GM23248 (cell line): ENCODE data around the gene SPATA16. TPM values are rescaled to one million over a fixed set of nuclear protein-coding genes. Genes with fewer than 3 reads are reported as not detected.

Experiments used
- DNase-seq: peaks from one replicate; pipeline ENCODE4 v3.0.0-alpha.2; 2015
- H2AFZ ChIP-seq: fragments of 200-600 bp; sonication (generic); 2 replicates; pipeline ENCODE4 v1.6.1; 2016; ENCODE audit warnings: antibody characterized with exemption
- H3F3A ChIP-seq: fragments of 200-600 bp; sonication (generic); 2 replicates; pipeline ENCODE4 v1.6.1; 2016; ENCODE audit warnings: mild to moderate bottlenecking, antibody characterized with exemption, mixed run types; ENCODE audit not compliant: insufficient read depth
- H3K27ac ChIP-seq: fragments of 200-600 bp; sonication (generic); 2 replicates; pipeline ENCODE4 v1.5.1; 2016; ENCODE audit warnings: mild to moderate bottlenecking
- H3K27me3 ChIP-seq: fragments of 200-600 bp; sonication (generic); replicated peaks from 2 replicates; pipeline ENCODE4 v1.6.1; 2016; ENCODE audit warnings: mild to moderate bottlenecking; ENCODE audit not compliant: insufficient read depth
- H3K36me3 ChIP-seq: fragments of 200-600 bp; sonication (generic); 2 replicates; pipeline ENCODE4 v1.6.1; 2016; ENCODE audit warnings: low read depth, mild to moderate bottlenecking
- H3K4me1 ChIP-seq: fragments of 200-600 bp; sonication (generic); 2 replicates; pipeline ENCODE4 v1.6.1; 2016; ENCODE audit warnings: mild to moderate bottlenecking; ENCODE audit not compliant: insufficient read depth
- H3K4me2 ChIP-seq: fragments of 200-600 bp; sonication (generic); one replicate; pipeline ENCODE4 v1.6.1; 2016; ENCODE audit warnings: mild to moderate bottlenecking; ENCODE audit not compliant: unreplicated experiment
- H3K4me3 ChIP-seq: fragments of 200-600 bp; sonication (generic); 2 replicates; pipeline ENCODE4 v1.5.1; 2016; ENCODE audit warnings: mild to moderate bottlenecking
- H3K79me2 ChIP-seq: fragments of 200-600 bp; sonication (generic); 2 replicates; pipeline ENCODE4 v1.6.1; 2016; ENCODE audit warnings: mild to moderate bottlenecking; ENCODE audit not compliant: insufficient read depth
- H3K9ac ChIP-seq: fragments of 200-600 bp; sonication (generic); 2 replicates; pipeline ENCODE4 v1.6.1; 2016; ENCODE audit warnings: mild to moderate bottlenecking
- H3K9me2 ChIP-seq: fragments of 200-600 bp; sonication (generic); 2 replicates; pipeline ENCODE4 v1.6.1; 2016; ENCODE audit warnings: mixed run types, mild to moderate bottlenecking, moderate library complexity; ENCODE audit not compliant: insufficient read depth
- H3K9me3 ChIP-seq: fragments of 200-600 bp; sonication (generic); one replicate; pipeline ENCODE4 v1.6.1; 2017; ENCODE audit warnings: low read depth
- H4K20me1 ChIP-seq: fragments of 200-600 bp; sonication (generic); 2 replicates; pipeline ENCODE4 v1.6.0; 2016; ENCODE audit not compliant: insufficient read depth
- EZH2 ChIP-seq: fragments of 200-600 bp; sonication (generic); IDR thresholded peaks from 2 replicates; pipeline ENCODE4 v1.6.1; 2018; ENCODE audit warnings: antibody characterized with exemption, mild to moderate bottlenecking; ENCODE audit not compliant: insufficient read depth, poor library complexity, severe bottlenecking
- EZH2phosphoT487 ChIP-seq: fragments of 200-600 bp; sonication (generic); IDR thresholded peaks from 2 replicates; pipeline ENCODE4 v1.6.1; 2018; ENCODE audit warnings: antibody characterized with exemption, moderate library complexity, mild to moderate bottlenecking, low read depth; ENCODE audit not compliant: insufficient read depth
- WGBS, 2 experiments: methylation state at CpG; one replicate each; pipeline ENCODE4 v1.1.6; 2015 to 2017; ENCODE audit warnings: low lambda C conversion rate in 2 of 2, low coverage in 1 of 2; ENCODE audit errors: missing lambda C conversion rate in 2 of 2; 5-methylcytosine and 5-hydroxymethylcytosine counted together
- in situ Hi-C: fragments of 300-500 bp; cut with MboI; formaldehyde crosslinking; loops from 2 replicates; pipeline ENCODE4 v1.15.0; 2020
- polyA plus RNA-seq: library from polyadenylated mRNA; unstranded; fragments of >200 nt; fragmentation: Nextera tagmentation; extraction: Ambion mirVana; gene quantifications from 2 replicates; pipeline ENCODE4 v1.2.1, GENCODE V29; 2016
- total RNA-seq: library from RNA; depleted of rRNA; stranded (reverse); fragments of >200 nt; shearing (Covaris generic); gene quantifications from 2 replicates; pipeline ENCODE4 v1.2.3, GENCODE V29; 2014

Gene SPATA16
- total and polyA plus RNA-seq, 2 experiments from 2014 or later: not detected

DNA sequence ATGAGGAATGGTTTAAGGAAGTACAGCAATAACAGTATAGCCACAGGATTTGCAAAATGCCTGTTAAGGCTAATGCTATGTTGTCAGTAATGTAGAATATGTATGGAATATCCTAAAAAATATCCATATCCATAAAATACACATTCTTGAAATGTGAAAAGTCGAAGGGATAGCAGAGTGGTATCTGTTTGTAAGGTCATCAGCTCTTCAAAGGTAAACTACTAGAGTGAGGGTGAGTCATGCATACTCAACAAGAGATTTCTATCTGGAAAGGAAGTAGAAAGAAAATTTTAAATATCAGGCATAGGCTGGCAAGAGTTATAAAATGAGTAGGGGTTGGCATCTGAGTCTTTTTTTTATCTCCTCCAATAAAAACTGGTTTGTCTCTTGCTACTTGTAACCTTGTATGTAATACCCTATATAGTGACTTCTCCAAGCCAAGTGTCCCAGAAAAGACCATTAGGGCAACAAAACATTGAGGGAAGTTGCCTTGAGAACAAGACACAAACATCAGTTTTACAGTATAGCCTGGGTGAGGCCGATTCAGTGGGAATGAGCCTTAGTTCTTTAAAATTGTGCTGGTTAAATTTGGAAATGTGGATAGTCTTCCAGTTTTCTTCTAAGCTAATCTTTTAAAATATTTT lies 103.1 kb downstream of the SPATA16 start:
- Histone ChIP-seq H3K4me3 (no peak overlapping the region), H3F3A (no peaks in the 10 kb centered on the region), H3K4me2 (no peak overlapping the region), H4K20me1 (no peaks in the 10 kb centered on the region), H3K4me1 (no peaks in the 10 kb centered on the region), H3K79me2 (no peaks in the 10 kb centered on the region), H3K27me3 (peaks cover 7% of the 10 kb centered on the region), H3K9ac (no peak overlapping the region), H2AFZ (no peak overlapping the region), H3K27ac (no peak overlapping the region), H3K9me2 (no peaks in the 10 kb centered on the region), H3K36me3 (no peaks in the 10 kb centered on the region), H3K9me3 (no peaks in the 10 kb centered on the region)
- in situ Hi-C loops: no loop called here
- 22 to 30% methylated on average over 2 of the region's 2 CpGs for WGBS, 2 experiments
- no peak for DNase-seq
- TF ChIP-seq EZH2 (no peak), EZH2phosphoT487 (no peak)

DNA sequence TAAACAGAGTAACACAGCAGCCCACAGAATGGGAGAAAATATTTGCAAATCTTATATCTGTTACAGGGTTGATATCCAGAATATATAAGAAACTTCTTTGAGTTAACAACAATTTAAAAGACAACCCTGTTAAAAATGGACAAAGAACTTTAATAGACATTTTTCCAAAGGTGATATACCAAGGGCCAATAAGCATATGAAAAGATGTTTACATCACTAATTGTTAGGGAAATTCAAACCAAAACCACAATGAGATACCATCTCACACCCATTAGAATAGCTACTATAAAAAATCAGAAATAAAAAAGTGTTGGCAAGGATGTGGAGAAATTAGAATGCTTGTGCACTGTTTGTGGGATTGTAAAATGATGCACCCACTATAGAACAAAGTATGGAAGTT lies 110.8 kb downstream of the SPATA16 start:
- Histone ChIP-seq H3K4me3 (no peak overlapping the region), H3K27me3 (peaks cover 5% of the 10 kb centered on the region), H3K79me2 (no peaks in the 10 kb centered on the region), H3K9me3 (no peaks in the 10 kb centered on the region), H2AFZ (no peak overlapping the region), H3K4me2 (no peak overlapping the region), H3K4me1 (no peaks in the 10 kb centered on the region), H4K20me1 (no peaks in the 10 kb centered on the region), H3K9me2 (no peaks in the 10 kb centered on the region), H3K36me3 (no peaks in the 10 kb centered on the region), H3K27ac (no peak overlapping the region), H3F3A (no peaks in the 10 kb centered on the region), H3K9ac (no peak overlapping the region)
- no peak for DNase-seq
- in situ Hi-C loops: no loop called here
- TF ChIP-seq EZH2phosphoT487 (no peak), EZH2 (no peak)

DNA sequence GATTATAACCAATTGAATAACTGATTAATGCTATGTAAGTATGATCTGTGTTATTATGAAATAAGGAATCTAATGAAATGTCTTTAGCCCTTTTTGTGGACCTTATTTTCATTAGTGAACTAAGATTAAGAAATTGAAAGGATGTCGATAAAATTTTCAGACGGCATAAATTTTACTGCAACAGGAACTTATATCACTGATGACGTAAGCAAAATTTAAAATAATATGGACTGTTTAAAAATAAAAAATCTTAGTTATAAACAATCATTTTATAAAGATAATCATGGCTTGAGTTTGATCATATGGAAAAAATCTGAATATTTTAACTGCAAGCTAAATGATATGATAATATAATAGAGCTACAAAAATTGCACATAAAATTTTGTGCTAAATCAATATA lies 112.7 kb downstream of the SPATA16 start:
- Histone ChIP-seq H3K9ac (no peak overlapping the region), H2AFZ (no peak overlapping the region), H3K4me2 (no peak overlapping the region), H3K4me3 (no peak overlapping the region), H3K9me3 (no peaks in the 10 kb centered on the region), H3K9me2 (no peaks in the 10 kb centered on the region), H3K27ac (no peak overlapping the region), H3K27me3 (peaks cover 5% of the 10 kb centered on the region), H3K36me3 (no peaks in the 10 kb centered on the region), H3K79me2 (no peaks in the 10 kb centered on the region), H3K4me1 (no peaks in the 10 kb centered on the region), H3F3A (no peaks in the 10 kb centered on the region), H4K20me1 (no peaks in the 10 kb centered on the region)
- no peak for DNase-seq
- 78 to 79% methylated on average over 3 of the region's 3 CpGs for WGBS, 2 experiments
- in situ Hi-C loops: no loop called here
- TF ChIP-seq EZH2phosphoT487 (no peak), EZH2 (no peak)

- Histone ChIP-seq H3K4me1 (no peaks in the 10 kb centered on the region), H3F3A (no peaks in the 10 kb centered on the region), H4K20me1 (no peaks in the 10 kb centered on the region), H2AFZ (no peak overlapping the region), H3K27me3 (peaks cover 5% of the 10 kb centered on the region), H3K27ac (no peak overlapping the region), H3K79me2 (no peaks in the 10 kb centered on the region), H3K9me3 (no peaks in the 10 kb centered on the region), H3K36me3 (no peaks in the 10 kb centered on the region), H3K9me2 (no peaks in the 10 kb centered on the region), H3K9ac (no peak overlapping the region), H3K4me2 (no peak overlapping the region), H3K4me3 (no peak overlapping the region)
- in situ Hi-C loops: no loop called here
- DNase-seq: no peak
- TF ChIP-seq EZH2phosphoT487 (no peak), EZH2 (no peak)
- WGBS, 2 experiments: 24 to 33% methylated on average over 1 of the region's 1 CpG
Observed at GRCh38 chr3:173027429-173027828, 113.6 kb downstream of the SPATA16 start.

DNA sequence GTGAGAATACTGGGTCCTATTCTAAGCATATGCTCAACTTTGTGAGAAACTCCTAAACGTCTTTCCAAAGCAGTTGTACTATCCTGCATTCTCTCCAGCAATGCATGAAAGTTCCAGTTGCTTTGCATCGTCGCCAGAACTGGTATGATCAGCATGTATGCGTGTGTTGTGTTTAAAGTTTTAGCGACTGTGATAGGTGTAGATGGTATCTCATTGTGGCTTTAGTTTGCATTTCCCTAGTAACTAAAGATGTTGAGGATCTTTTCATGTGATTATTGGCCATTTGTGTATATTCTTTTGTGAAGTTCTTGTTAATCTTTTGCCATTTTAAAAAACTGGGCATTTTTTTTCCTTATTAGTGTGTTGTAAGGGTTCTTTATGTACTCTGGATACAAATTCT lies 115.1 kb downstream of the SPATA16 start:
- no peak overlapping the region for H2AFZ ChIP-seq
- no peak for DNase-seq
- TF ChIP-seq EZH2 (no peak), EZH2phosphoT487 (no peak)
- peaks cover 5% of the 10 kb centered on the region; the same call in 1 of the 2 replicates for H3K27me3 ChIP-seq
- H3K36me3 ChIP-seq: no peaks in the 10 kb centered on the region
- H4K20me1 ChIP-seq: no peaks in the 10 kb centered on the region
- H3K4me3 ChIP-seq: no peak overlapping the region
- no peaks in the 10 kb centered on the region for H3F3A ChIP-seq
- H3K79me2 ChIP-seq: no peaks in the 10 kb centered on the region
- no peaks in the 10 kb centered on the region for H3K9me3 ChIP-seq
- no peak overlapping the region for H3K9ac ChIP-seq
- in situ Hi-C loops: no loop called here
- no peak overlapping the region for H3K27ac ChIP-seq
- H3K4me2 ChIP-seq: no peak overlapping the region
- 40 to 49% methylated on average over 5 of the region's 5 CpGs for WGBS, 2 experiments
- H3K9me2 ChIP-seq: no peaks in the 10 kb centered on the region
- no peaks in the 10 kb centered on the region for H3K4me1 ChIP-seq
